K562 (cell line): ENCODE measurements around the gene NOL4L. TPM values are rescaled to one million over a fixed set of nuclear protein-coding genes. Genes with fewer than 3 reads are reported as not detected.

ENCODE experiments used
- ATAC-seq: fragments of 200-7000 bp; cut with Tn5 transposase; 3 replicates; pipeline ENCODE4 v1.9.1; 2020; ENCODE audit warnings: moderate library complexity
- BruUV-seq: library from RNA; stranded (reverse); fragments of 400-500 nt; replicated peaks from 2 replicates; lab custom pipeline; 2021; lab: Mats Ljungman, UMichigan
- CTCF ChIA-PET: fragments of 300-600 bp; formaldehyde crosslinking; extraction: SDS; loops from one replicate; lab custom pipeline; 2021; ENCODE audit warnings: low intra/inter-chr PET ratio; lab: Yijun Ruan, JAX
- POLR2A ChIA-PET: fragments of 300-600, 350-650 bp; sonication (Branson Sonifier 250); formaldehyde crosslinking; extraction: SDS; loops from one replicate; lab custom pipeline; 2021; ENCODE audit warnings: antibody characterized with exemption, inconsistent platforms; lab: Yijun Ruan, JAX
- DNase-seq, 4 experiments: peaks; one replicate each; pipeline versions ENCODE4 v3.0.0 to v3.0.0-alpha.2; 2011 to 2018; ENCODE audit warnings: low spot score in 3 of 4, mixed read lengths in 3 of 4; ENCODE audit errors: extremely low read depth in 1 of 4
- FAIRE-seq: peaks from 2 replicates; lab custom pipeline; 2011; peaks lifted over from hg19 to GRCh38; lab: Jason Lieb, UNC
- H2AFZ ChIP-seq: 2 replicates; pipeline ENCODE4 v1.6.0; 2011; ENCODE audit warnings: low read depth, low read length, control low read depth, inconsistent platforms
- H3K27ac ChIP-seq: fragments of 200-600 bp; 3 replicates; pipeline ENCODE4 v1.8.0; 2011; ENCODE audit warnings: low read depth, mild to moderate bottlenecking, control low read depth, inconsistent platforms, low read length, moderate library complexity, mixed read lengths; ENCODE audit errors: extremely low read depth
- H3K27me3 ChIP-seq, 2 experiments: fragments of 300-600 bp in 1 of 2; 2 replicates in 1 of 2; 3 replicates in 1 of 2; pipeline versions ENCODE4 v1.6.0 to v1.8.0; 2011; ENCODE audit warnings: inconsistent platforms in 2 of 2, low read length in 2 of 2, mild to moderate bottlenecking in 1 of 2, mixed read lengths in 1 of 2, moderate library complexity in 1 of 2; ENCODE audit not compliant: control insufficient read depth in 2 of 2, insufficient read depth in 2 of 2
- H3K36me3 ChIP-seq: fragments of 300-600 bp; 3 replicates; pipeline ENCODE4 v1.8.0; 2011; ENCODE audit warnings: mild to moderate bottlenecking, low read length, inconsistent platforms; ENCODE audit not compliant: control insufficient read depth, insufficient read depth
- H3K4me1 ChIP-seq, 2 experiments: fragments of 200-600 bp in 1 of 2; replicated peaks in 1 of 2; 2 replicates in 1 of 2; 3 replicates in 1 of 2; pipeline versions ENCODE4 v1.5.1 to v1.8.0; 2011; ENCODE audit warnings: inconsistent platforms in 2 of 2, low read length in 2 of 2, mild to moderate bottlenecking in 1 of 2, mixed read lengths in 1 of 2, moderate library complexity in 1 of 2; ENCODE audit not compliant: control insufficient read depth in 2 of 2, insufficient read depth in 2 of 2
- H3K4me2 ChIP-seq: 2 replicates; pipeline ENCODE4 v1.6.1; 2011; ENCODE audit warnings: low read length, control low read depth, inconsistent platforms, mixed read lengths; ENCODE audit not compliant: insufficient read depth
- H3K4me3 ChIP-seq: fragments of 200-600 bp; sonication (generic), shearing (Covaris generic); 2 replicates; pipeline ENCODE4 v1.5.1; 2016; ENCODE audit warnings: control low read depth, inconsistent platforms
- H3K79me2 ChIP-seq: fragments of 200-600 bp; 3 replicates; pipeline ENCODE4 v1.8.0; 2011; ENCODE audit warnings: low read length, inconsistent platforms; ENCODE audit not compliant: control insufficient read depth, insufficient read depth
- H3K9ac ChIP-seq, 2 experiments: 2 replicates each; pipeline versions ENCODE4 v1.6.0 to v1.6.1; 2011; ENCODE audit warnings: low read depth in 2 of 2, low read length in 2 of 2, control low read depth in 1 of 2, inconsistent platforms in 1 of 2, mild to moderate bottlenecking in 1 of 2, mixed read lengths in 1 of 2; ENCODE audit not compliant: insufficient read depth in 1 of 2
- H3K9me1 ChIP-seq: one replicate; pipeline ENCODE4 v1.6.0; 2011; ENCODE audit warnings: inconsistent platforms, mild to moderate bottlenecking, low read length, moderate library complexity; ENCODE audit not compliant: control insufficient read depth, insufficient read depth
- H3K9me3 ChIP-seq: replicated peaks from 2 replicates; pipeline ENCODE4 v1.5.1; 2011; ENCODE audit warnings: low read depth, low read length, inconsistent platforms; ENCODE audit not compliant: control insufficient read depth, insufficient read depth
- H4K20me1 ChIP-seq: replicated peaks from 2 replicates; pipeline ENCODE4 v1.6.1; 2011; ENCODE audit warnings: low read length, inconsistent platforms, mixed read lengths; ENCODE audit not compliant: control insufficient read depth, insufficient read depth
- CBX1 ChIP-seq: sonication (generic); IDR thresholded peaks from 2 replicates; pipeline ENCODE4 v1.6.1; 2016; ENCODE audit warnings: antibody characterized with exemption, low read depth, mild to moderate bottlenecking
- CHD2 ChIP-seq: IDR thresholded peaks from 2 replicates; pipeline ENCODE4 v1.6.1; 2011; ENCODE audit warnings: low read depth, low read length
- CTBP1 ChIP-seq: fragments of 450-650 bp; IDR thresholded peaks from 2 replicates; pipeline ENCODE4 v1.6.1; 2016; ENCODE audit warnings: borderline replicate concordance
- ERF ChIP-seq: fragments of 450-650 bp; formaldehyde crosslinking; IDR thresholded peaks from 2 replicates; pipeline ENCODE4 v1.4.0; 2020; ENCODE audit warnings: mild to moderate bottlenecking, mixed read lengths
- HDAC8 ChIP-seq: fragments of 450-650 bp; IDR thresholded peaks from 2 replicates; pipeline ENCODE4 v1.6.1; 2016; ENCODE audit warnings: mild to moderate bottlenecking, missing genetic modification characterization, moderate library complexity, missing compliant biosample characterization
- KAT2B ChIP-seq: IDR thresholded peaks from one replicate; pipeline ENCODE4 v1.6.1; 2012; ENCODE audit warnings: low read depth, mild to moderate bottlenecking, control low read depth, inconsistent platforms, low read length, moderate library complexity
- MAX ChIP-seq: sonication (generic); formaldehyde crosslinking; IDR thresholded peaks from 2 replicates; pipeline ENCODE4 v1.9.0; 2022; ENCODE audit warnings: mild to moderate bottlenecking, missing genetic modification reagents
- TARDBP ChIP-seq: fragments of 450-650 bp; IDR thresholded peaks from 2 replicates; pipeline ENCODE4 v1.6.1; 2016
- TEAD1 ChIP-seq, 2 experiments: fragments of 450-650 bp in 1 of 2; sonication (generic) in 1 of 2; formaldehyde crosslinking; IDR thresholded peaks; 2 replicates each; pipeline versions ENCODE4 v1.4.0 to v1.8.0; 2020 to 2022; ENCODE audit warnings: mild to moderate bottlenecking in 2 of 2, missing genetic modification reagents in 1 of 2
- ZNF311 ChIP-seq: fragments of 250-450 bp; sonication (Bioruptor Pico); IDR thresholded peaks from 2 replicates; pipeline ENCODE4 v1.4.0; 2020; ENCODE audit warnings: mild to moderate bottlenecking, moderate library complexity
- ZNF57 ChIP-seq: fragments of 450-650 bp; formaldehyde crosslinking; IDR thresholded peaks from 2 replicates; pipeline ENCODE4 v1.4.0; 2020; ENCODE audit warnings: mild to moderate bottlenecking, moderate library complexity
- ZNF707 ChIP-seq: fragments of 250-450 bp; sonication (Bioruptor Pico); conservative IDR thresholded peaks from 2 replicates; pipeline ENCODE4 v1.8.0; 2022; ENCODE audit warnings: inconsistent platforms, mild to moderate bottlenecking, moderate library complexity
- WGBS: fragments of 100-300 bp; shearing (Covaris generic); methylation state at CpG from one replicate; pipeline ENCODE4 v1.1.6; 2016; ENCODE audit warnings: low coverage, mixed read lengths; ENCODE audit not compliant: insufficient coverage; ENCODE audit errors: missing lambda C conversion rate; 5-methylcytosine and 5-hydroxymethylcytosine counted together
- in situ Hi-C: fragments of 300-500 bp; cut with MboI; formaldehyde crosslinking; loops from 4 replicates; pipeline ENCODE4 v1.15.0; 2018; ENCODE audit warnings: inconsistent platforms, mixed read lengths
- intact Hi-C: fragments of 100-400 bp; cut with micrococcal nuclease; formaldehyde crosslinking; loops from 2 replicates; pipeline ENCODE4 v1.14.2; 2022
- polyA plus RNA-seq, 8 experiments: library from polyadenylated mRNA; depleted of rRNA in 4 of 8; stranded (reverse) in 5 of 8; unstranded in 3 of 8; fragments of >200 nt; fragmentation: Nextera tagmentation in 2 of 8; fragmentation: Illumina TruSeq in 1 of 8; extraction: Ambion mirVana in 2 of 8; extraction: Trizol in 1 of 8; gene quantifications; 2 replicates each; pipeline versions ENCODE4 v1.2.1 to v1.2.3, GENCODE V29; 2011 to 2014; ENCODE audit warnings: inconsistent platforms in 1 of 8, missing spikeins in 1 of 8
- total RNA-seq, 7 experiments: library from RNA; depleted of rRNA in 6 of 7; stranded (reverse); fragments of >200 nt in 6 of 7; fragmentation: Illumina TruSeq in 2 of 7; extraction: Trizol in 2 of 7; gene quantifications; 2 replicates each; pipeline versions ENCODE4 v1.2.1 to v1.2.3, GENCODE V29; 2011 to 2021; ENCODE audit warnings: low replicate concordance in 1 of 7
- TF ChIP-seq, protein P1 (sequence below), 3 experiments: IDR thresholded peaks in 2 of 3; conservative IDR thresholded peaks in 1 of 3; 2 replicates each; pipeline ENCODE4 v1.5.1; 2011 to 2012; ENCODE audit warnings: low read length in 3 of 3, mild to moderate bottlenecking in 3 of 3, control low read depth in 2 of 3, improper control_type of control experiment in 1 of 3, inconsistent platforms in 1 of 3, low read depth in 1 of 3, mixed read lengths in 1 of 3, moderate library complexity in 1 of 3; ENCODE audit not compliant: insufficient read depth in 2 of 3
- TF ChIP-seq, protein P2 (sequence below): fragments of 450-650 bp; IDR thresholded peaks from 2 replicates; pipeline ENCODE4 v1.6.1; 2017; ENCODE audit warnings: antibody characterized with exemption

NOL4L gene
- total and polyA plus RNA-seq, 9 of the 15 experiments (the other 6 are each of a cell fraction or from before 2014, with no cell fraction given) = 5.1 to 36.2 (median 13.6) TPM

DNA sequence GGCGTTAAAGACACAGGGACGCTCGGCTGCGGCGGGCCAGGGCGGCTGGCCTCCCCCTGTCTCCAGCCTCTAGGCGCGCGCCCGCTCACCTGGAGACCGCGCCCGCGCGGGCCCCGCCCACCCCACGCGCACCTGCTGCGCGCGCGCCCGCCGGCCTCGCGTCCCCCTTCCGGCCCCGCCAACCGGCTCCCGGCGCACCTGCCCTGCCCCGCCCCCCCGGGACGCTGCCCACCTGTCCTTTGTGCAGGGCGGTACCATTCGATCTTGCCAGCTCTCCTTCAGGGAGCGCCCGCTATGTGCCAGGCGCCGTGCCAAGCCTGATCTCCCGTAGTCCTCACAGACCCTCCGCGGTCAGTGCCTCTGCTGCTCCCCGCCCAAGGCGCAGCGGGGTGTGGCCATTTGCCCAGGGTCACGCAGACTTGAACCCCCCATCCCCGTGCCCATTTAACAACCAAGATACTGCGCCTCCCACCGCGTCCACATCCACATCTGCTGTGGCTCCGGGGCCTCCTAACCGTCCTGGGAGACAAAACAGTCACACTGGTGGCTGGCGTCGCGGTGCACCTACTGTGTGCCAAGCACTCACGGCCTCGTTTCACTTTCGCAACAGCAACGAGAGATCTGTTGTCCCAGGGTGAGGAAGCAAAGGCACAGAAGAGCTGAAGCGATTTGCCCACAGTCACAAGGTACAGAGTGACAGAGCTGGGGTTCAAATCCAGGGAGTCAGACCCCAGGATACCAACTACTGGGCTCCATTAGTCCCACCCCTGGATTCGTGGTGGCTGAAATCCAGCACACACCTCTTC, 48.1 kb downstream of the NOL4L start (continued):
- TF ChIP-seq MAX (CRISPR knock-in tag) = 0 out of 2 replicates have a peak, but pooled peaks have one; percentile 23
- TF ChIP-seq, all 486 proteins: peak for 16

DNA sequence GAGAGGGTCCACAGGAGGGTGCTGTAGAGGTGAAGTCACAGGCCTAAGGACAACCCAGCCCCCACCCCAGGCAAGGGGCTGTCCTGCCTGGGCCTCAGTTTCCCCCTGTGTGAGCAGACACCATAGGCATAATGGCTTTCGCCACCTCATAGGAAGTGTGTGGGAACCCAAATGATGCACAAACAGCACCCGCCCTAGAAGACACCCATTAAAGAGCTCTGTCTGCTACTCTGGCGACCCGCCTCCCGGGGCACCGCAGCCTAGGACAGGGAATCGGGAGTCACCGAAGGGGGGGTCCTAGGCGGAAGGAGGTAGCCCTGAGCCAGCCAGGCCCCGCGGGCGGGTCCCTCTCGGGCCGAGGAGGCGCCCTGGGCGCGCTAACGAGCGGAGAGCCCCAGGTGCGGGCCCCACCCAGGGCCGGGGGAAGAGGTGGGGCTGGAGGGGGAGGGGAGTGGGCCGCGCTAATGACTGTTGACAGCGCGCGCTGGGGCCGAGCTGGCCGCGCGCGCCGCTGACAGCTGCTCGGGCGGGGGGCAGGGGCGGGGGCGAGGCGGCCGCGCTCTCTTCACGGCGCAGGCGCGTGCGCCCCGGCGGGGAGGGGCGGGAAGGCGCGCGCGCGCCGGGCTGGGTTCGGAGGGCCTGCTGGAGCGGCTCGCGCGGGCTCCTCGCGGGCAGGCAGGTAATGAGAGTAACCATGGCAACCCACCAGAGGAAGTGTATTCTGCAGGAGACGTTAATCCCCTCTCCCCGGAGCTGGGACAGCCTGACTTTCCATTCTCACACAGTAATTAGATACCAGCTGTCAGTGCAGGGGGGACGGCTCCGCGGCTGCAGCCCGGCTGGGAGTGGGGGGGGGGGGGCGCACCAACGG, 48.9 kb downstream of the NOL4L start:
- FAIRE-seq (no peak), ATAC-seq (peak; percentile 82), DNase-seq (peak; percentile 90 to 96 (median 92))
- Histone ChIP-seq H3K36me3 (peaks cover 28% of the 10 kb centered on the region; the same call in 2 of the 3 replicates), H3K4me3 (peak overlapping the region; percentile 37; the same call in 1 of the 2 replicates), H2AFZ (peak overlapping the region; percentile 61), H4K20me1 (no peaks in the 10 kb centered on the region), H3K9ac (peak overlapping the region; percentile 45 to 75), H3K9me3 (no peaks in the 10 kb centered on the region), H3K27me3 (no peaks in the 10 kb centered on the region), H3K4me2 (peak overlapping the region; percentile 73), H3K4me1 (peaks cover 54 to 65% of the 10 kb centered on the region in 2 experiments), H3K79me2 (peaks cover 87% of the 10 kb centered on the region), H3K27ac (peak overlapping the region; percentile 65; the same call in 2 of the 3 replicates), H3K9me1 (no peaks in the 10 kb centered on the region)
- ChIA-PET CTCF (no interaction called here), POLR2A (interaction anchor here (0.7 to 2.5 kb wide), 5 partner anchors 12 to 44 kb away, joined by 3 to 7 read pairs (median 4); no protein-coding TSS in a partner anchor)
- in situ Hi-C loops = no loop called here
- no TSS peak for BruUV-seq
- WGBS = 5% methylated on average over 22 of the region's 68 CpGs
- intact Hi-C loops = loop anchor here (1.0 to 5.0 kb wide), 2 partner anchors 45 to 96 kb away; no protein-coding TSS in a partner anchor
- peak; percentile 43; the same call in 1 of the 2 replicates for TF ChIP-seq CTBP1
- peak; percentile 35; the same call in 1 of the 2 replicates for TF ChIP-seq ZNF311 (CRISPR knock-in tag)
- TF ChIP-seq CHD2 = 0 out of 2 replicates have a peak, but pooled peaks have one; percentile 15
- no peak for TF ChIP-seq ZNF57 (CRISPR knock-in tag)
- TF ChIP-seq TEAD1 (CRISPR knock-in tag; IDR thresholded peaks at IDR 0.05) = no peak
- TF ChIP-seq HDAC8 = no peak
- TF ChIP-seq, protein P1, sequence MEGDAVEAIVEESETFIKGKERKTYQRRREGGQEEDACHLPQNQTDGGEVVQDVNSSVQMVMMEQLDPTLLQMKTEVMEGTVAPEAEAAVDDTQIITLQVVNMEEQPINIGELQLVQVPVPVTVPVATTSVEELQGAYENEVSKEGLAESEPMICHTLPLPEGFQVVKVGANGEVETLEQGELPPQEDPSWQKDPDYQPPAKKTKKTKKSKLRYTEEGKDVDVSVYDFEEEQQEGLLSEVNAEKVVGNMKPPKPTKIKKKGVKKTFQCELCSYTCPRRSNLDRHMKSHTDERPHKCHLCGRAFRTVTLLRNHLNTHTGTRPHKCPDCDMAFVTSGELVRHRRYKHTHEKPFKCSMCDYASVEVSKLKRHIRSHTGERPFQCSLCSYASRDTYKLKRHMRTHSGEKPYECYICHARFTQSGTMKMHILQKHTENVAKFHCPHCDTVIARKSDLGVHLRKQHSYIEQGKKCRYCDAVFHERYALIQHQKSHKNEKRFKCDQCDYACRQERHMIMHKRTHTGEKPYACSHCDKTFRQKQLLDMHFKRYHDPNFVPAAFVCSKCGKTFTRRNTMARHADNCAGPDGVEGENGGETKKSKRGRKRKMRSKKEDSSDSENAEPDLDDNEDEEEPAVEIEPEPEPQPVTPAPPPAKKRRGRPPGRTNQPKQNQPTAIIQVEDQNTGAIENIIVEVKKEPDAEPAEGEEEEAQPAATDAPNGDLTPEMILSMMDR (IDR thresholded peaks at IDR 0.05 in 2 of 3, conservative IDR thresholded peaks at IDR 0.05 in 1 of 3; ENCODE audit: insufficient read depth in 2 of 3, low read depth in 1 of 3, low read length in 3 of 3) = peak in 1 of 3 experiments; percentile 0; a peak in 1 of 6 replicates
- 0 out of 2 replicates have a peak, but pooled peaks have one; percentile 39 for TF ChIP-seq ZNF707 (CRISPR knock-in tag)
- TF ChIP-seq, protein P2, sequence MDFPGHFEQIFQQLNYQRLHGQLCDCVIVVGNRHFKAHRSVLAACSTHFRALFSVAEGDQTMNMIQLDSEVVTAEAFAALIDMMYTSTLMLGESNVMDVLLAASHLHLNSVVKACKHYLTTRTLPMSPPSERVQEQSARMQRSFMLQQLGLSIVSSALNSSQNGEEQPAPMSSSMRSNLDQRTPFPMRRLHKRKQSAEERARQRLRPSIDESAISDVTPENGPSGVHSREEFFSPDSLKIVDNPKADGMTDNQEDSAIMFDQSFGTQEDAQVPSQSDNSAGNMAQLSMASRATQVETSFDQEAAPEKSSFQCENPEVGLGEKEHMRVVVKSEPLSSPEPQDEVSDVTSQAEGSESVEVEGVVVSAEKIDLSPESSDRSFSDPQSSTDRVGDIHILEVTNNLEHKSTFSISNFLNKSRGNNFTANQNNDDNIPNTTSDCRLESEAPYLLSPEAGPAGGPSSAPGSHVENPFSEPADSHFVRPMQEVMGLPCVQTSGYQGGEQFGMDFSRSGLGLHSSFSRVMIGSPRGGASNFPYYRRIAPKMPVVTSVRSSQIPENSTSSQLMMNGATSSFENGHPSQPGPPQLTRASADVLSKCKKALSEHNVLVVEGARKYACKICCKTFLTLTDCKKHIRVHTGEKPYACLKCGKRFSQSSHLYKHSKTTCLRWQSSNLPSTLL = no peak
- TF ChIP-seq KAT2B = no peak
- no peak for TF ChIP-seq TARDBP
- TF ChIP-seq ERF (CRISPR knock-in tag) = peak; percentile 36; the same call in 1 of the 2 replicates
- TF ChIP-seq CBX1 = no peak
